Measurements from ENCODE around the gene SEC11A. TPM values are rescaled to one million over a fixed set of nuclear protein-coding genes. Genes with fewer than 3 reads are reported as not detected.
"Not testable (repeated sequence)": the region's sequence is repeated elsewhere in the genome, so short reads cannot be mapped to it uniquely, and the experiment has no call there.

Gene SEC11A
- total RNA-seq, 1 donor from 2014 or later, result 121 TPM

- no peak for DNase-seq (ENCODE audit: low spot score)
Observed at GRCh38 chr15:84737005-84737404, 21.1 kb upstream of the SEC11A start.

GRCh38 chr15:84736375-84736774 lies 20.4 kb upstream of the SEC11A start:
- no peak for DNase-seq (ENCODE audit: low spot score)

- DNase-seq (ENCODE audit: low spot score), result not testable (repeated sequence)
Observed at GRCh38 chr15:84735480-84736061, 19.6 kb upstream of the SEC11A start.

- DNase-seq (ENCODE audit: low spot score), result peak; percentile 77
Observed at GRCh38 chr15:84734794-84735479, 19.0 kb upstream of the SEC11A start.

GRCh38 chr15:84731774-84732173 lies 15.8 kb upstream of the SEC11A start:
- DNase-seq (ENCODE audit: low spot score), result no peak

- DNase-seq (ENCODE audit: low spot score), result no peak
Observed at GRCh38 chr15:84727429-84727828, 11.5 kb upstream of the SEC11A start.

GRCh38 chr15:84725001-84725491 lies 9.1 kb upstream of the SEC11A start:
- DNase-seq (ENCODE audit: low spot score), result no peak

GRCh38 chr15:84722628-84723027 lies 6.7 kb upstream of the SEC11A start:
- no peak for DNase-seq (ENCODE audit: low spot score)

GRCh38 chr15:84721371-84721770 lies 5.4 kb upstream of the SEC11A start:
- no peak for DNase-seq (ENCODE audit: low spot score)

GRCh38 chr15:84715441-84716035 lies 401 bp downstream of the SEC11A start:
- DNase-seq (ENCODE audit: low spot score), result peak; percentile 13

GRCh38 chr15:84714821-84715220 lies 1.1 kb downstream of the SEC11A start:
- no peak for DNase-seq (ENCODE audit: low spot score)

- no peak for DNase-seq (ENCODE audit: low spot score)
Observed at GRCh38 chr15:84714372-84714771, 1.6 kb downstream of the SEC11A start.

- no peak for DNase-seq (ENCODE audit: low spot score)
Observed at GRCh38 chr15:84703808-84704207, 12.1 kb downstream of the SEC11A start.

GRCh38 chr15:84702961-84703482 lies 12.9 kb downstream of the SEC11A start:
- peak; percentile 69 for DNase-seq (ENCODE audit: low spot score)

- no peak for DNase-seq (ENCODE audit: low spot score)
Observed at GRCh38 chr15:84699538-84700191, 16.3 kb downstream of the SEC11A start.

GRCh38 chr15:84697236-84697990 lies 18.5 kb downstream of the SEC11A start:
- no peak for DNase-seq (ENCODE audit: low spot score)

GRCh38 chr15:84696757-84697156 lies 19.2 kb downstream of the SEC11A start:
- DNase-seq (ENCODE audit: low spot score), result no peak

GRCh38 chr15:84690342-84690741 lies 25.6 kb downstream of the SEC11A start:
- no peak for DNase-seq (ENCODE audit: low spot score)

- no peak for DNase-seq (ENCODE audit: low spot score)
Observed at GRCh38 chr15:84689858-84690257, 26.1 kb downstream of the SEC11A start.

- DNase-seq (ENCODE audit: low spot score), result not testable (repeated sequence)
Observed at GRCh38 chr15:84686446-84686845, 29.5 kb downstream of the SEC11A start.

- DNase-seq (ENCODE audit: low spot score), result no peak
Observed at GRCh38 chr15:84685304-84685703, 30.6 kb downstream of the SEC11A start.

GRCh38 chr15:84684092-84684491 lies 31.8 kb downstream of the SEC11A start:
- DNase-seq (ENCODE audit: low spot score), result no peak
